Stimulated activated CD8-positive, alpha-beta memory T cell treated with anti-CD3 and anti-CD28 coated beads, Interleukin-7, amount 100 ng/mL, for 4 hours (primary cell): ENCODE data around the gene GLT8D1.

Experiments
- DNase-seq, 2 donors: peaks; one replicate each; pipeline ENCODE4 v3.0.0-alpha.2; 2020; ENCODE audit warnings: low read depth in 2 of 2

Gene GLT8D1

GRCh38 chr3:52712291-52713212 is 7.0 kb upstream of the GLT8D1 start:
- no peak for DNase-seq

- DNase-seq, result no peak
These were observed 4.9 kb upstream of the GLT8D1 start for GRCh38 chr3:52710512-52710911.

- DNase-seq, result no peak
These were observed 2.0 kb upstream of the GLT8D1 start for GRCh38 chr3:52707585-52707984.

GRCh38 chr3:52705438-52705687 is 228 bp downstream of the GLT8D1 start:
- DNase-seq, result no peak

GRCh38 chr3:52704611-52705437 is 767 bp downstream of the GLT8D1 start:
- DNase-seq, result no peak

- DNase-seq, result no peak
These were observed 2.2 kb downstream of the GLT8D1 start for GRCh38 chr3:52703341-52703740.

- no peak for DNase-seq
These were observed 8.0 kb downstream of the GLT8D1 start for GRCh38 chr3:52697632-52697965.

- DNase-seq, result no peak
These were observed 8.6 kb downstream of the GLT8D1 start for GRCh38 chr3:52696830-52697631.

- DNase-seq, result no peak
These were observed 9.6 kb downstream of the GLT8D1 start for GRCh38 chr3:52695798-52696671.

- no peak for DNase-seq
These were observed 10.9 kb downstream of the GLT8D1 start for GRCh38 chr3:52694528-52695189.

GRCh38 chr3:52693071-52693470 is 12.5 kb downstream of the GLT8D1 start:
- no peak for DNase-seq

- DNase-seq, result no peak
These were observed 15.0 kb downstream of the GLT8D1 start for GRCh38 chr3:52690560-52690959.

- DNase-seq, result no peak
These were observed 16.4 kb downstream of the GLT8D1 start for GRCh38 chr3:52689151-52689550.

GRCh38 chr3:52688266-52688665 is 17.3 kb downstream of the GLT8D1 start:
- DNase-seq, result no peak

GRCh38 chr3:52685709-52686691 is 19.6 kb downstream of the GLT8D1 start, which contains the start of the genes GNL3 and PBRM1:
GNL3 (plus strand) TSS chr3:52686032; CDS start chr3:52686093, 61 bp downstream.
PBRM1 (minus strand) TSS chr3:52685913.
- DNase-seq, result peak; percentile 81 to 90

- peak; percentile 46 to 71 for DNase-seq
These were observed 20.3 kb downstream of the GLT8D1 start for GRCh38 chr3:52685285-52685708.

GRCh38 chr3:52684184-52684583 is 21.4 kb downstream of the GLT8D1 start:
- DNase-seq, result no peak

GRCh38 chr3:52683611-52684010 is 22.0 kb downstream of the GLT8D1 start:
- no peak for DNase-seq

GRCh38 chr3:52682016-52682415 is 23.6 kb downstream of the GLT8D1 start:
- DNase-seq, result no peak
